NCI-H146 treated with DMSO at 0.1 percent for 48 hours (cell line): Measurements from ENCODE around the gene ADAM22.

Source experiments
- DNase-seq: peaks from one replicate; lab custom pipeline; 2025; ENCODE audit not compliant: unreplicated experiment; lab: John Stamatoyannopoulos, UW

ADAM22 gene

DNA sequence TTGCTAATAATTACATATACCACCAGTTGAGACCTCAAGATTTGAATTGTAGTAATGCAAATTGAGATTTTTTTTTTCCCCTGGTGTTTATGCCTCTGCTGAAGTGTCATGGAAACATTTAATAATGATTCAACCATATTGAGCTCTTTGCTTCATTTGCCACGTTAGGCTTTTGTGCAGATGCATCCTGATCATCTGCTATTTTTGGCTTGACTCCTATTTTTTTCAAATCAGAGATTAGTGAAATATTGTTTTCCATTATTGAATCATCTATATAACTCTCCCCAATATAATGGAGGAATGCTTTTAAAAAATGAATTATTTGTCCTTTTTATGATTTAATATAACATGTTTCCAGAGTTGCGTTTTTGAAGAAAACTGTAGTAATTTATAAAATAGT lies 170.7 kb downstream of the ADAM22 start:
- no peak for DNase-seq

DNA sequence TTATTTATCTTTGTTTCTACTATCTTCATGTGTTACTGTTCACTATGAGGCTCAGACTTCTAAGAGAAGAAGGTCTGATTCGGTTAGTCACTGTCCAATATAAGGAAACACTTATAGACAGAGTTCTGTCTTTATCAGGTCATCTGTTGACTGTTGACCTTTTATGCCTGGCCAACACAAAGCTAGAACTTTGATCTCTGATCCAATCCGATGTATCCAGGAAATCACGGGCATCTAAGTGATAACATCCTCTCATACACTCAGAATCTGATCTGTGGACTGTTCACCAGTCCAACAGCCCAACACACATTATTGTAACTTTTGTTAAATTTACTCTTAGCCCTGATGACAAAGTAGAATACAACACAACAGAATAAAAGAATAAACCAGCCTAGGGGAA lies 171.2 kb downstream of the ADAM22 start:
- no peak for DNase-seq

DNA sequence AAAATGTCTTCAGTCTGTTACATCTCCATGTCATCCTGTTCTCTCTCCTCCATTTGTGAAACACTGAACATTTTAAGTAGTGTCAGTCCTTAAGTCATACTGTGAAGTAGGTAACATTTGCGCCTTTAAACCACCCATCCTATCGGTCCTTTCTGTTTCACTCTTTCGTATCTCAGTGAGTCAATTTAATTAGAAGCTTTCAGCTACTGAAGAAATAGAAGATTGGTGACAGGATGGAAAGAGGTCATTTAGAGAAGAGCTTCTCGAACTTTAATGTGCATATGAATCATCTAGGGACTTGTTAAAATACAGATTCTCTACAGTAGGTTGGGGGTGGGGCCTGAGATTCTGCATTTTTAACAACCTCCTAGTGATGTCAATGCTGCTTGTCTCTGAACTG lies 172.4 kb downstream of the ADAM22 start:
- no peak for DNase-seq

DNA sequence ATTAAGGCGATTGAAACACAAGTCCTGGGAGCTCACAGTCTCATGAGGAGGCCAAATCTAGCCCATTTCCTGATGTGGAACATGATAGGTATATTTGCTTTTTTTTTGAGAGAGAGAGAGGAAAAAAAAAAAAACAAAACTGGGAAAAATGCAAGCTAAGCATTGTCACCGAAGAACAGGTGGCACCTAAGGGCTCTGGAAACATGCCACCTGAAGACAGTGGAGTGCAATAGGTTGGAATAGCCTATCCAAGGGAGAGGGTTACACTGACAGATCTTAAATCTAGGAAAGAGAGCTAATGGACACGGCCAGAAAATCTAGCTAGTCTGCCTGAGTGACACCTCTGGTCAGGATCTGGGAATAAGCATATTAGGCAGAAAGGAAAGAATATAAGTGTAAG lies 175.6 kb downstream of the ADAM22 start:
- no peak for DNase-seq

DNA sequence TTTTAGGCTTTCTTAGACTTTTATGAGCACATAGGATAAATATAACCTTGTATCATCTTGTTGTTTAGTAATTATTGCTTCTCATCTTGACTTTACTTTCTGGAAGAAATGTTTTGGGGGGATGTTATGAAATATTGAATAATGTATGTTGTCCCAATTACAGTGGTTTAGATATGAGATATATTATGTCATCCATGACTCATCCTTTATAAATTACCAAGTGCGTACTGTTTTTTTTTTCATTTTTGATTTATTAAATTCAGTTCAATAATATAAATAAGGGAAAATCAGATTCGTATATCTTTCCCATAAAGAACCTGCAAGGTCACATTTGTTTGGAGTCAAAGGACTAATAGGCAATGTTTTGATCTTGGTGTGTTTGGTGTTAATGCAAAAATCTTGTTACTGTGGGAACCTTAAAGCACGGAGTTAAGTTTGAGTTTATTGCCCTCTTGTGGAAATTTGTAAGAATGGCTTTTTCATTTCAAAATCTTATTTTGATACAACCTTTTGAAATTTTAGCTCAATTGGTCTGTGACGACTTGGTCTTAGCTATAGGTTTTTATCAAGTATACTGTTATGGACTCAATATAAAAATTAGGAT lies 177.2 kb downstream of the ADAM22 start:
- peak; percentile 34 for DNase-seq

DNA sequence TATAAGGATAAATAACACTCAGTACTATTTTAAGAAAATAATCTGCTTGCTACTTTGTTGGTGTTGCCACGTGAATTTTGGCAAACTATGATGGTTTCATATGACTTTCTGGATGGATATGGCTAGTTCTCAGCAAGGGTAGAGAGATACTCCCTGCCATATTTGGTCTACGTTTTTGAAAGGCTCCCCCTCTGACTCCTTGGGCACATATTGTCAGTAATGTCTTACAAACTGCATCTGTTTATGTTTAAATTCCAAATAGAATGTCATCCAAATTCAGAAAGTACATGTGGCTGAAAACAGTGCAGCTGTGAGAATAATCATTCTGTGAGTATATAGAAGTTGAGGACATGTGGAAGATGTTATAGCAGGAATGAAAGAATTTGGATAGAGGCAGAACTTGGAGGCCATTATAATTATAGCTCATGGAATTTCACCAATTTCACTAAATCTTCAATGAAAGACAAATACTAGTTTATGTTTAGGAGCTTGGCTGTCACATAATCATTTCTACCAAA lies 178.0 kb downstream of the ADAM22 start:
- no peak for DNase-seq

DNA sequence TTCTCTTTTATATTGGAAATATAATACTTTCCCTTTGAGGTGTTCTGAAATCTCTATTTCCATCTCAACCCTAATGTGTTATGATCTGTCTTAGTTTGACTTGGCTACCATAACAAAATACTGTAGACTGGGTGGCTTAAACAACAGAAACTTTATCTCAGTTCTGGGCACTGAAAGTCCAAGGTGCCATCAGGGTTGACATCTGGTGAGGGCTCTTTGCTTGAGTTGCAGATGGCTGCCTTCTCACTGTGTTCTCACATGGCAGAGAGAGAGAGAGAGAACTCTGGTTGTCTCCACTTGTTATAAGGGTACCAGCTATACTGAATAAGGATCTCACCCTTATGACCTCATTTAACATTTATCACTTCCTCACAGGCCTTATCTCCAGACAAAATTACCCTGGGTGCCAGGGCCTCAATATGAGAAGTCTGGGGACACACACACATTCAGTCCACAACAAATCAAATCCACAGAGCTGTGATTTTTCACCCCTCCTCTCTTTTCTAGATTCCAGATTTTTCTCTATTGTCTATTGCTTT lies 181.3 kb downstream of the ADAM22 start:
- DNase-seq, result no peak

DNA sequence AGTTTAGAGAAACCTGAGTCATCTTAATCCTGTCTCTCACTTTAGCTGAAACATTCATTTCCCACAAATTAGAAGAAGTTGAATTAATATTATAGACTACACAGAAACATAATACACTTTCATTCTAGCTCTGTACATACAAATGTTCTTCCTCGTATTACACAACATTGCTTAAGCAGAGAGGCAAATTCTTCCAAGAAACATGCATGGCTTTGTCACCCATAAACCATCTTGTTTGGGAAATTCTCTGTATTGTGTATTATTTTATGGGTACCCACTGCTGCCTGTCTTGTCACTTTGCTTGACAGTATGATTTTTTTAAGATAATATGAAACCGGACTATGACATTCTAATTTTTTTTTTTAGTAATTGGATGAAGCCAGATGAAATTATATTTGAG lies 181.8 kb downstream of the ADAM22 start:
- DNase-seq, result no peak

DNA sequence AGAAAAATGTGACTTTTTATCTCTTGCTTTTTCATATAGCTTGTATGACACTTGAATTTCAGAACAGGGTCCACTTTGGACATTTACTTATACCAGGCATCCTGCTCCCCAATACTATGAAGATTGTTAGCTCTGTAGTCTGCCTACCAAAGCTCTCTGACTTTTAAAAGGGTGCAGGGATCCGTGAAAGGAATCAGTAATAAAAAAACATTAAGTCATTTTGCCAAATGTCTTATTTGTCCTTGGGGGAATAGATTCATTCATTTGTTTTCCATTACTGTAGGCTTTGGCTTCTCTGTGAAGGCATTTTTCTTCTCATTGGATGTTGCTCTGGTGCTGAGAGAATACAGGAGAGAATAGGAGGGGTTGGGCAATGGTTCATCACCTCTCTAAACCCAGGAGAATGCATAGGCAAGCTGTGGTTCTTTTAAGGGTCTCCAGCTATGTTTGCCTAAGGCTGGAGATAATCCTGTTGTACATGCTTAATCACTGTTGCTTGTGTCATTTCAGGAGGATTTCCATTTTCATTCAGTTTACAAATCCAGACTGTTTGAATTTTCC lies 182.3 kb downstream of the ADAM22 start:
- no peak for DNase-seq

DNA sequence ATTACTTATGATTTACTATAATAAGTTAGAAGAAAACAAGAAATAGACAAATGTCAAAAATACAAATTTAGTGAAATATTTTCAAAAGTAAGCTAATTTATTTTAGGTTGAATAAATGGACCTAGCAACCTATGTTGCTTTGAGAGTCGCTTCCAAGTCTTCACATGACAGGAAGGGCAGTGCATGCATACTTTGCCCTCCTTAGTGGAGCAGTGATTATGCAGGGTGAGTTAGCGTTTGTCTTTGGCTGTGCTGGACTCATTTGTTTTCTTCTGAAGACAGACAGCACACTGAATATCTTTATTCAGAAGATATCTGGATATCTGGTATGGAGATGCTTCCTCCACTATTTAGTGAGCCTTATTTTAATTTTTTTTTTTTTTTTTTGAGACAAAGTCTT lies 183.3 kb downstream of the ADAM22 start:
- no peak for DNase-seq

DNA sequence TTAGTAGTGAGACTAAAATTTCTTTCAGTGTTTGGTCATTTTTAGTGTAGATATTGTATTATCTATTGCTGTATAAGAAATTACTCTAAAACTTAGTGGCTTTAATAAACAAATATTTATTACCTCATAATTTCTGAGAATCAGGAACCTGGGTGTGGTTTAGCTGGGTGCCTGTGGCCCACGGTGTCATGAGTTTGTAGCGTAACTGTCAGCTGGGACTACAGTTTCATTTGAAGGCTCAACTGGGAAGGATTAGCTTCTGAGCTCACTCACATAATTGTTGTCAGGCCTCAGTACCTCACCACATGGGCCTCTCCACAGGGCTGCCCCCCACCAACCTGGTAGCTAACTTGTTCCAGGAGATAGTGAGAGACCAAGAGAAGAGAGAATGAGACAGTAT lies 187.3 kb downstream of the ADAM22 start:
- DNase-seq, result no peak

DNA sequence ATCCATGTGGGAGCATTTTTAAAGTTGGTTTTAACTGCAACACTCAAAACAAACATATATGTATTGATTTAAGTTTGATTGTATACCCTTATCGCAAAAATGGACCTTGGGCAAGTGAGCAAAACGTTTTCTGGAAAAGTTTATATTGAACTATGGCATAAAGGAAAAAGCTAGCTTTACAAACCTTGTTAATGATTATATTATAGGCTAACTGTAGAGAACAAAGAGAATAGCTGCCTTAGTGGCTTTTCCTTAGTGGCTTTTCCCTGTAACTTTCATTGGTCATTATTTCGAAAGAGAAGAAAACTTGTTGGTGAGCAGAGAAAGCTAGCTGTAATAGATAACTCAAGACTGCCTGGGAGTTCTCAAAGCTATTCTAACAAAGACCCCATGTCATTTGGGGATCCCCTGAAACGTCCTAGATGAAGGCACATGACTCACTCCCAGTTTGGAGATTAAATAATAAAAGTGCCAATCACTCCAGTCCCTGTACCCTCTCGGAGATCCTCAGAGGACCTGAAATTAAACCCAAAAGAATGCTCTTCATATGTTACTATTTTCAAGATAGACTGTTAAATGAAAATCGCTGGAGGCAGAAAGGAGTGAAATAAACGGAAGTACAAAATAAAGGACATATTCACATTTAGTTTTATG lies 193.7 kb downstream of the ADAM22 start:
- no peak for DNase-seq

DNA sequence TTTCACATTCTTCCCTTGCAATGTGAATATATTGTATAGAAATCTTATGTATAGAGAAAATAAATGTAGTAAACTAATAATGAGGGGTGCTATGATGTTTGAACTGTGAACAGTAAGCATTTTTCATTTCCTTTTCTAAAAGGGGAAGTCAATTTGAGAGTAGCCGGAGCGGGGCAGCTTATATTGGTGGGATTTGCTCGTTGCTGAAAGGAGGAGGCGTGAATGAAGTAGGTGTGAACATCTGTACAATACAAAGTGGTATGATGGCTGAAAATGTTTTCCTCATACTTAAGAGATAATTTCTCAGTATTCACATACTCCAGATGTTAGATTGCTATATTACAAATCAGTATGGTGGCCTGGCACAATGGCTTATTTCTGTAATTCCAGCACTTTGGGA lies 198.7 kb downstream of the ADAM22 start:
- no peak for DNase-seq

DNA sequence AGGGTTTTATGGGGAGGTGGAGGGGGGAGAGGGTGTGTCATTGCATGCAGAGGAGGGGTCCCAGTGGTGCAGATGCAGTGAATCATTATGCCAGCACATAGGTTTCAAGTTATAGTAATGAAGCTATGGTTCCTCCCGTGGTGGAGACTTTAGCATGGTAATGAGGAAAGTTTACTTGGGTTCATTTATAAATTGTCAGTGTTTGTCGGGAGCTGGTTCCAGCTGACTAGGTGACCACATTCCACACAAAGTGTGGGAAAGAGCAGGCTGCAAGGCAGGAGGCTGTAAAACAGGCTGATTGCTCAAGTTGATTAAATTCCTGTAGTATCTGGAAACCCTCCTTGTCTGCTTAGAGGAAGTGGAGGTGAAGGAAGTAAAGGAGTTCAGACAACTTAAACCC lies 206.9 kb downstream of the ADAM22 start:
- no peak for DNase-seq

DNA sequence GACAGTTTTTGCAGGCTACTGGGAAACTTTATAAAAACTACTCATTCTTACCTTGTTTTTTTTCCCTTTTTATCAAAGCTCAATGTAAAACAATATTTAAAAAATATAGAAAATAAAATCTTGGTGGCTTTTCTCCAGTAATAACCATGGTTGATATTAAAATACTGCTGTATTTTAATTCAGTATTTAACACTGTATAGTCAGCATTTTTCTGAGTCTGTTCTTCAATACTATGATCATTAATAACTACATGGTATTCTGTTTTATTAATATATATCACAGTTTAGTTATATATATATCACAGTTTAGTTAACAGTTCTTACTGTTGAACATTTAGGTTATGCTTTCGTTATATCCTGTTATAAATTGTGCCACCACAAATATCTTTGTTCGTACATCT lies 207.4 kb downstream of the ADAM22 start:
- no peak for DNase-seq

DNA sequence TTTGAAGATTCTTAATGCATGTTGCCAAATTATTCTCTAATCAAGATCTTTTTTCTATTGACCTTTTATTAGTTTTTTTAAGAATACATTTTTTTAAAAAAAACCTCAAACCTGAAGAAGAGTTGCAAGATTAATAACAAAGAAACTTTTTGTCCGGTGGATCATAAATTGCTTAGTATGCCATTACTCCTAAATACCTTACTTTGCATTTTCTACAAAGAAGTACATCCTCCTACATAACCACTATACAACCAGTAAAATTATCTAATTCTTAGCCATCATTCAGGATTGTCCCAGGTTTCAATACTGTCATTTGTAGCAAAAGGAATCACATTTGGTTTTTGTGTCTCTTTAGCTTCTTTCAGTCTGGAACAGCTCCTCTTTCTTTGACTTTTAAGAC lies 207.9 kb downstream of the ADAM22 start:
- DNase-seq, result no peak

DNA sequence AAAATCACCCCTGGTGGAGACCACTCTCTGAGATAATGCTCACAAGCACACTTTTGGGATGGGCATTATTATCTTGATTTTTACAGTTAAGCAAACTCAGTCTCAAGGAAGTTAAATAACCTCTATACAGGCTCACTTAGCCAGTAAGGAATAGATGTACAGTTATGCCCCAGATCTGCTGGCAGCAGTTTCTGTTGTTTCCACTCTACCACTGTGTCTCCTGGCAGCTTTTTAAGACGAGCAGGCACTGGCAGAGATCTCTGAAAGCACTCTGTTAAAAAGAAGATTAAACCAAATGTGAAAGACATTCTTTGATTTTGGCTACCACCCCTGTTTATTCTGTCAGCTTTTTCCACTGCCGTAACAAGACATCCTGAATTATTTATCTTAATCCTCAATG lies 212.6 kb downstream of the ADAM22 start:
- DNase-seq, result no peak

DNA sequence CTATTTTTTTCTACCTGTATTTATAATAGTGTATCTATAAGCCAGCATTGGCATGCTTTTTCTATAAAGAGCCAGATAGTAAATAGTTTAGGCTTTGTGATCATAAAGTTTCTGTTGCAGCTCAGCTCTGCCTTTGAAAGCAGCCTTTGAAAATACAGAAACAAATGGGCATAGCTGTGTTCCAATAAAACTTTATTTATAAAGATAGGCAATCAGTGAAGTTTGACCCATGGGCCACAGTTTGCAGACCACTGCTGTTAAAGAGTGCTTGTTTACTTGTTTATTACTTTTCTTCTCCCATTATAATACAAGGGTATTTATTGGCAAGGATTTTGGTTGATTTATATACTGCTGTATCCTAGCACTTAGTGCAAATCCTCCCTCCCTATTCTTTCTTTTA lies 213.3 kb downstream of the ADAM22 start:
- DNase-seq, result no peak

DNA sequence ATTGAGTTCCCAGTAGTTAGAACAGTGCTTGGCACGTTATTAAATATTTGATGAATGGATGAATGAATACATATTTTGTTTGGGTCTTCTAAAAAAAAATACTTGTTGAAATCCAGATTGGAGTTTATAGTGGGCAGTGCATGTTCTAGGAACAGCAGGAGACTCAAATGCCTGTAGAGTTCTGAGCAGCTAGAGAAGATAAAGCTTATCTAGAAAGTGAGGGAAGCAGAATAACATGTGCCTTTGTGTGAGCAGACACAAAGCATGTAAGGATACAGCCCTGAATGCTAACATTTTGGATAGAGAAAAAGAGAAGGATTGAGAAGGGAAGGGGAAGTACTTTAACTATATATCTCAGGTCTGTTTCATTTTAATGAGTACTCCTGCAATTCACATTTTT lies 213.9 kb downstream of the ADAM22 start:
- no peak for DNase-seq

DNA sequence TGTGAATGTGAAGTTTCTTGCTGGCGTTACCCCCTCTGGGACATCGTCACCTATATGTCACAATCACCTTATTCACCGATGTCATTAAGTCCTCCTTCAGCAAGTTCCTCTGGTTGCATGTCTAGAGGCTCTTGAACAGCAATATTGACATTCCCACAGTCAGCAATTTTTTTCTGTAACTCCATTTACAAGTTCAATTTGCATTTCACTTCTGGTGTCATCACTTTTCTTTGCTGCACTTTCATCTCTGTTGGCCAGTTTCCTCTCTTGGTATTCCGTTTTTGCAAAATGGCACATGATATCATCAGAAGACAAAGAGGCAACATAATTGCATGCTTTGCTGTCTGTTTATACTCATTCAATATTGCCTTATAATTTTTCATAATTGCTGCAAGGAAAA lies 216.0 kb downstream of the ADAM22 start:
- DNase-seq, result no peak

DNA sequence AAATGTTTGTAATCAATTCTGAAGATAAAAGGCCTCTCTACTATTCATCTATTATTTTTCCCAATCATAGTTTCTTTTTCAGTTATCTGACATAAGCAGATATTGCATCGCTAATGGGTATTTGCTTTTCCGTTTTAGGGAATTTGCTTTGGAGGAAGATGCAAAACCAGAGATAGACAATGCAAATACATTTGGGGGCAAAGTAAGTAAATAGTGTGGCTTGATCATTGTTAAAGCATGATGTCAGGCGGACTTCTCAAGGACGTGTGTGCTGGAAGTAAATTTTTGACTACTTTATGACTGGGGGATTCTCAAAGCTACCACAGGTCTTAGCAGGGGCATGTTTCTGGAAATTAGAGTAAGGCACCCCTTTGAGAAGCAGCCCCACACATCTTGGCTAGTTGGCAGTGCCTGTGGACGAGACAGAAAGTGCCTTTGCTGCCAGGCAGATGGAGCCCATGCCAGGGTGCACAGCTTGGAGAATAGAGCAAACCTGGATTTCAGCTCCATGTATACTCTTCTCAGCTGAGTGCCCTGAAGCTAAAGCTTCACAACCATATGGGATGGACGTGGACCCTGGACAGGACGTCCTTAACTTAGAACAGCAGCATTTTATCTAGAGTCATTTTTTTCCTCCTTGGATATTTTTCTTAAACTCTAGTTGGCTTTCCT lies 217.2 kb downstream of the ADAM22 start:
- no peak for DNase-seq

DNA sequence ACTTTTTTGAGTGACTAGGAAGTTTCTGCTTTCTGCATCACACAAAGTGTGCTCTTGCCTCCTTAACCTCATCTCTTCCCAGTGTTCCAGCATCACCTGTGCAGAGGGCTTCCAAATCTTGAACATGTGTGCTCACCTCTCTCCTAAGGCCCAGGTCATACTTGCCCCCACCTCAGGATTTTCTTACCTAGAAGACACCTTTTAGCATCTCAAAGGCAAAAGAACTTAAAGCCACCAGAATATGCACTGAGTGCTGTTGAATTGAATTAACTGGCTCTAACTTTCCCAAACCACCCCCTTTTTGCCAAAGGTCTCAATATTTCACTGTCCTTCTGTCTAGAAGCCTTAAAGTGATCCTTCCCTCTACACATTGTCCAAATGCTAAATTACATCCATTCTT lies 219.3 kb downstream of the ADAM22 start:
- DNase-seq, result no peak
